Activated CD4-positive, alpha-beta T cell treated with anti-CD3 and anti-CD28 coated beads, Interleukin-10, Interleukin-2, amounts not matched to agents 100 ng/mL and 50 ng/mL, durations not matched to agents 16 hours and 8 hours (primary cell): ENCODE data around the gene MICAL3.

ENCODE experiments used
- DNase-seq: peaks from one replicate; pipeline ENCODE4 v3.0.0-alpha.2; 2020

Gene MICAL3

GRCh38 chr22:17970201-17970708 is 54.1 kb downstream of the MICAL3 start:
- DNase-seq: no peak

GRCh38 chr22:17969701-17970113 is 54.7 kb downstream of the MICAL3 start:
- no peak for DNase-seq

GRCh38 chr22:17968126-17968525 is 56.2 kb downstream of the MICAL3 start:
- DNase-seq: no peak

- DNase-seq: no peak
Measured at GRCh38 chr22:17966403-17966717, 58.0 kb downstream of the MICAL3 start.

- DNase-seq: no peak
Measured at GRCh38 chr22:17965538-17966402, 58.6 kb downstream of the MICAL3 start.

- no peak for DNase-seq
Measured at GRCh38 chr22:17964643-17965042, 59.7 kb downstream of the MICAL3 start.

GRCh38 chr22:17964156-17964555 is 60.2 kb downstream of the MICAL3 start:
- no peak for DNase-seq

- DNase-seq: no peak
Measured at GRCh38 chr22:17963015-17963414, 61.3 kb downstream of the MICAL3 start.

GRCh38 chr22:17962168-17962567 is 62.2 kb downstream of the MICAL3 start:
- no peak for DNase-seq

GRCh38 chr22:17961446-17961729 is 63.0 kb downstream of the MICAL3 start:
- DNase-seq: no peak

- DNase-seq: no peak
Measured at GRCh38 chr22:17960695-17961445, 63.5 kb downstream of the MICAL3 start.

GRCh38 chr22:17960011-17960410 is 64.3 kb downstream of the MICAL3 start:
- DNase-seq: no peak

GRCh38 chr22:17958166-17958565 is 66.2 kb downstream of the MICAL3 start:
- DNase-seq: no peak

GRCh38 chr22:17957693-17958092 is 66.7 kb downstream of the MICAL3 start:
- DNase-seq: no peak

GRCh38 chr22:17957204-17957603 is 67.2 kb downstream of the MICAL3 start:
- DNase-seq: no peak

- DNase-seq: no peak
Measured at GRCh38 chr22:17956630-17957029, 67.7 kb downstream of the MICAL3 start.

GRCh38 chr22:17955590-17956379 is 68.6 kb downstream of the MICAL3 start:
- DNase-seq: no peak

GRCh38 chr22:17954860-17955587 is 69.3 kb downstream of the MICAL3 start:
- DNase-seq: no peak

- no peak for DNase-seq
Measured at GRCh38 chr22:17954200-17954859, 70.0 kb downstream of the MICAL3 start.

GRCh38 chr22:17953147-17953546 is 71.2 kb downstream of the MICAL3 start:
- no peak for DNase-seq

- no peak for DNase-seq
Measured at GRCh38 chr22:17952273-17952801, 72.0 kb downstream of the MICAL3 start.

- no peak for DNase-seq
Measured at GRCh38 chr22:17951315-17951714, 73.0 kb downstream of the MICAL3 start.
